Effector memory CD8-positive, alpha-beta T cell (primary cell): ENCODE measurements around the gene CYP3A7.
"Not testable (repeated sequence)": the region's sequence is repeated elsewhere in the genome, so short reads cannot be mapped to it uniquely, and the experiment has no call there.

Source experiments
- ATAC-seq: fragments of 150-1000 bp; cut with Tn5 transposase; replicated peaks from 2 replicates; pipeline ENCODE4 v1.10.0; 2021; ENCODE audit warnings: mild to moderate bottlenecking, moderate library complexity
- DNase-seq, 3 experiments: peaks; one replicate each; pipeline ENCODE4 v3.0.0; 2021
- H3K27ac Mint-ChIP-seq, 2 donors: one replicate each; pipeline ENCODE4 v1.8.0; 2022; ENCODE audit warnings: mild to moderate bottlenecking in 2 of 2, mixed read lengths in 2 of 2, moderate library complexity in 2 of 2
- H3K27me3 Mint-ChIP-seq, 2 donors: one replicate each; pipeline ENCODE4 v1.8.0; 2022; ENCODE audit warnings: mixed read lengths in 2 of 2
- H3K36me3 Mint-ChIP-seq: one replicate; pipeline ENCODE4 v1.8.0; 2022; ENCODE audit warnings: mild to moderate bottlenecking, moderate library complexity, mixed read lengths; ENCODE audit not compliant: insufficient read depth
- H3K4me1 Mint-ChIP-seq, 2 donors: one replicate each; pipeline ENCODE4 v1.8.0; 2022; ENCODE audit warnings: low read depth in 2 of 2, mixed read lengths in 2 of 2
- H3K4me3 Mint-ChIP-seq, 2 donors: one replicate each; pipeline ENCODE4 v1.8.0; 2022; ENCODE audit warnings: mild to moderate bottlenecking in 2 of 2, mixed read lengths in 2 of 2, moderate library complexity in 2 of 2
- H3K9me3 Mint-ChIP-seq, 2 donors: one replicate each; pipeline ENCODE4 v1.8.0; 2022; ENCODE audit warnings: mixed read lengths in 2 of 2

Gene CYP3A7

GRCh38 chr7:99709838-99710578, 25.0 kb downstream of the CYP3A7 start:
- Mint-ChIP-seq H3K9me3 (no peaks in the 10 kb centered on the region), H3K4me3 (no peak overlapping the region), H3K36me3 (no peaks in the 10 kb centered on the region), H3K4me1 (no peaks in the 10 kb centered on the region), H3K27me3 (no peaks in the 10 kb centered on the region), H3K27ac (no peak overlapping the region)
- DNase-seq, result no peak
- no peak for ATAC-seq

- Mint-ChIP-seq H3K9me3 (no peaks in the 10 kb centered on the region), H3K4me3 (no peak overlapping the region), H3K36me3 (no peaks in the 10 kb centered on the region), H3K27ac (no peak overlapping the region), H3K4me1 (no peaks in the 10 kb centered on the region), H3K27me3 (no peaks in the 10 kb centered on the region)
- no peak for DNase-seq
- no peak for ATAC-seq
Measured at GRCh38 chr7:99709260-99709659, 25.7 kb downstream of the CYP3A7 start.

GRCh38 chr7:99707096-99707495, 27.9 kb downstream of the CYP3A7 start:
- Mint-ChIP-seq H3K4me1 (no peaks in the 10 kb centered on the region), H3K27me3 (no peaks in the 10 kb centered on the region), H3K4me3 (no peak overlapping the region), H3K27ac (no peak overlapping the region), H3K9me3 (no peaks in the 10 kb centered on the region), H3K36me3 (no peaks in the 10 kb centered on the region)
- ATAC-seq, result no peak
- DNase-seq, result no peak

- Mint-ChIP-seq H3K4me1 (no peaks in the 10 kb centered on the region), H3K27me3 (no peaks in the 10 kb centered on the region), H3K9me3 (no peaks in the 10 kb centered on the region), H3K36me3 (no peaks in the 10 kb centered on the region), H3K27ac (no peak overlapping the region), H3K4me3 (no peak overlapping the region)
- DNase-seq, result no peak
- no peak for ATAC-seq
Measured at GRCh38 chr7:99699946-99700345, 35.0 kb downstream of the CYP3A7 start.

GRCh38 chr7:99698867-99699730, 35.9 kb downstream of the CYP3A7 start:
- H3K4me3 Mint-ChIP-seq, H3K4me1 Mint-ChIP-seq, H3K36me3 Mint-ChIP-seq, H3K9me3 Mint-ChIP-seq, ATAC-seq, H3K27me3 Mint-ChIP-seq, DNase-seq, H3K27ac Mint-ChIP-seq: not testable (repeated sequence)

- Mint-ChIP-seq H3K27me3 (no peaks in the 10 kb centered on the region), H3K9me3 (no peaks in the 10 kb centered on the region), H3K36me3 (no peaks in the 10 kb centered on the region), H3K27ac (no peak overlapping the region), H3K4me1 (no peaks in the 10 kb centered on the region), H3K4me3 (no peak overlapping the region)
- no peak for DNase-seq
- no peak for ATAC-seq
Measured at GRCh38 chr7:99694912-99695304, 40.1 kb downstream of the CYP3A7 start.

- Mint-ChIP-seq H3K36me3 (no peaks in the 10 kb centered on the region), H3K4me1 (no peaks in the 10 kb centered on the region), H3K27me3 (no peaks in the 10 kb centered on the region), H3K9me3 (no peaks in the 10 kb centered on the region), H3K27ac (no peak overlapping the region), H3K4me3 (no peak overlapping the region)
- DNase-seq (no peak), ATAC-seq (no peak)
Measured at GRCh38 chr7:99694201-99694911, 40.6 kb downstream of the CYP3A7 start.

- DNase-seq (no peak), ATAC-seq (no peak)
- Mint-ChIP-seq H3K4me1 (no peaks in the 10 kb centered on the region), H3K36me3 (no peaks in the 10 kb centered on the region), H3K4me3 (no peak overlapping the region), H3K27me3 (no peaks in the 10 kb centered on the region), H3K27ac (no peak overlapping the region), H3K9me3 (no peaks in the 10 kb centered on the region)
Measured at GRCh38 chr7:99693427-99694200, 41.4 kb downstream of the CYP3A7 start.

- H3K36me3 Mint-ChIP-seq, result no peaks in the 10 kb centered on the region
- H3K4me1 Mint-ChIP-seq, result no peaks in the 10 kb centered on the region
- no peak for ATAC-seq
- H3K27ac Mint-ChIP-seq, result no peak overlapping the region
- H3K27me3 Mint-ChIP-seq, result no peaks in the 10 kb centered on the region
- no peak overlapping the region for H3K4me3 Mint-ChIP-seq
- H3K9me3 Mint-ChIP-seq, result no peaks in the 10 kb centered on the region
- DNase-seq, result no peak
Measured at GRCh38 chr7:99693100-99693426, 41.9 kb downstream of the CYP3A7 start.

- not testable (repeated sequence) for H3K36me3 Mint-ChIP-seq, H3K9me3 Mint-ChIP-seq, H3K27me3 Mint-ChIP-seq, ATAC-seq, H3K4me1 Mint-ChIP-seq, H3K27ac Mint-ChIP-seq, DNase-seq, H3K4me3 Mint-ChIP-seq
Measured at GRCh38 chr7:99692563-99692962, 42.4 kb downstream of the CYP3A7 start.

GRCh38 chr7:99691658-99692057, 43.3 kb downstream of the CYP3A7 start:
- not testable (repeated sequence) for H3K27ac Mint-ChIP-seq, H3K9me3 Mint-ChIP-seq, ATAC-seq, DNase-seq, H3K36me3 Mint-ChIP-seq, H3K27me3 Mint-ChIP-seq, H3K4me1 Mint-ChIP-seq, H3K4me3 Mint-ChIP-seq

- not testable (repeated sequence) for ATAC-seq, H3K4me3 Mint-ChIP-seq, H3K36me3 Mint-ChIP-seq, H3K9me3 Mint-ChIP-seq, DNase-seq, H3K27ac Mint-ChIP-seq, H3K27me3 Mint-ChIP-seq, H3K4me1 Mint-ChIP-seq
Measured at GRCh38 chr7:99690918-99691317, 44.1 kb downstream of the CYP3A7 start.

GRCh38 chr7:99685871-99686608, 49.0 kb downstream of the CYP3A7 start:
- H3K27ac Mint-ChIP-seq, H3K9me3 Mint-ChIP-seq, H3K4me3 Mint-ChIP-seq, H3K4me1 Mint-ChIP-seq, H3K36me3 Mint-ChIP-seq, H3K27me3 Mint-ChIP-seq, DNase-seq, ATAC-seq: not testable (repeated sequence)
